Cardiac muscle cell (in vitro differentiated cells and primary cell): ENCODE results near the gene ATP5F1D. TPM values are rescaled to one million over a fixed set of nuclear protein-coding genes. Genes with fewer than 3 reads are reported as not detected.
A peak's percentile ranks its signal among the peaks of the same experiment; 100 is the strongest.

ENCODE experiments used
- DNase-seq, 2 donors: peaks; one replicate each; pipeline versions ENCODE4 v3.0.0 to v3.0.0-alpha.2; 2010 to 2017; ENCODE audit warnings: low read depth in 1 of 2, low spot score in 1 of 2
- H3K27ac ChIP-seq: fragments of 200-600 bp; sonication (generic); 2 replicates; pipeline ENCODE4 v1.5.1; 2016
- H3K27me3 ChIP-seq: fragments of 200-600 bp; sonication (generic); 2 replicates; pipeline ENCODE4 v1.6.0; 2016; ENCODE audit warnings: control low read depth
- H3K36me3 ChIP-seq: fragments of 200-600 bp; sonication (generic); 2 replicates; pipeline ENCODE4 v1.5.1; 2016; ENCODE audit warnings: control low read depth
- H3K4me1 ChIP-seq: fragments of 200-600 bp; sonication (generic); 2 replicates; pipeline ENCODE4 v1.8.1; 2017; ENCODE audit warnings: low read depth, mild to moderate bottlenecking, mixed run types
- H3K4me3 ChIP-seq: fragments of 200-600 bp; sonication (generic); 2 replicates; pipeline ENCODE4 v1.5.1; 2016; ENCODE audit warnings: mild to moderate bottlenecking
- H3K9me3 ChIP-seq: fragments of 200-600 bp; sonication (generic); 2 replicates; pipeline ENCODE4 v1.5.1; 2017; ENCODE audit warnings: low read depth, mild to moderate bottlenecking, control low read depth
- CTCF ChIP-seq: IDR thresholded peaks from 2 replicates; pipeline ENCODE4 v1.5.1; 2012; ENCODE audit warnings: low read depth, mild to moderate bottlenecking, low read length
- polyA plus RNA-seq: library from polyadenylated mRNA; unstranded; fragments of >200 nt; fragmentation: Nextera tagmentation; extraction: Ambion mirVana; gene quantifications from 2 replicates; pipeline ENCODE4 v1.2.1, GENCODE V29; 2016
- total RNA-seq: library from RNA; depleted of rRNA; stranded (reverse); fragments of >200 nt; gene quantifications from 2 replicates; pipeline ENCODE4 v1.2.3, GENCODE V29; 2016

Gene ATP5F1D
- total and polyA plus RNA-seq, 2 experiments from 2014 or later = 188 to 638 TPM

- Histone ChIP-seq H3K27me3 (no peaks in the 10 kb centered on the region), H3K4me1 (peaks cover 21% of the 10 kb centered on the region), H3K4me3 (no peak overlapping the region), H3K36me3 (peaks cover 44% of the 10 kb centered on the region), H3K27ac (peak overlapping the region; percentile 64), H3K9me3 (no peaks in the 10 kb centered on the region)
- no peak for TF ChIP-seq CTCF
- no peak for DNase-seq
These were observed 16.1 kb downstream of the ATP5F1D start for GRCh38 chr19:1257475-1258162.

GRCh38 chr19:1258163-1258492, 16.6 kb downstream of the ATP5F1D start:
- H3K27me3 ChIP-seq = no peaks in the 10 kb centered on the region
- TF ChIP-seq CTCF = no peak
- no peak for DNase-seq
- no peaks in the 10 kb centered on the region for H3K9me3 ChIP-seq
- peak overlapping the region; percentile 64 for H3K27ac ChIP-seq
- peaks cover 44% of the 10 kb centered on the region for H3K36me3 ChIP-seq
- no peak overlapping the region for H3K4me3 ChIP-seq
- H3K4me1 ChIP-seq = peaks cover 21% of the 10 kb centered on the region

- peaks cover 21% of the 10 kb centered on the region for H3K4me1 ChIP-seq
- H3K27me3 ChIP-seq = no peaks in the 10 kb centered on the region
- no peaks in the 10 kb centered on the region for H3K9me3 ChIP-seq
- no peak for TF ChIP-seq CTCF
- no peak overlapping the region for H3K4me3 ChIP-seq
- H3K36me3 ChIP-seq = peaks cover 39% of the 10 kb centered on the region
- H3K27ac ChIP-seq = peak overlapping the region; percentile 64
- no peak for DNase-seq
These were observed 17.2 kb downstream of the ATP5F1D start for GRCh38 chr19:1258707-1259205.

- peaks cover 34% of the 10 kb centered on the region for H3K36me3 ChIP-seq
- peak overlapping the region; percentile 53 for H3K27ac ChIP-seq
- no peak for TF ChIP-seq CTCF
- H3K4me1 ChIP-seq = peaks cover 21% of the 10 kb centered on the region
- H3K9me3 ChIP-seq = no peaks in the 10 kb centered on the region
- H3K4me3 ChIP-seq = no peak overlapping the region
- no peaks in the 10 kb centered on the region for H3K27me3 ChIP-seq
- peak in 1 of 2 donors; percentile 68 for DNase-seq
These were observed 17.8 kb downstream of the ATP5F1D start for GRCh38 chr19:1259206-1259875.

- no peaks in the 10 kb centered on the region for H3K27me3 ChIP-seq
- no peak for DNase-seq
- peaks cover 23% of the 10 kb centered on the region for H3K4me1 ChIP-seq
- H3K4me3 ChIP-seq = peak overlapping the region; percentile 43
- peaks cover 26% of the 10 kb centered on the region for H3K36me3 ChIP-seq
- no peak for TF ChIP-seq CTCF
- H3K9me3 ChIP-seq = no peaks in the 10 kb centered on the region
- H3K27ac ChIP-seq = peak overlapping the region; percentile 53
These were observed 18.6 kb downstream of the ATP5F1D start for GRCh38 chr19:1259876-1260748.
